Liver (tissue), 9 donors: ENCODE results near the gene EPHB6. TPM values are rescaled to one million over a fixed set of nuclear protein-coding genes. Genes with fewer than 3 reads are reported as not detected.

Source experiments
- DNase-seq: peaks from one replicate; pipeline ENCODE4 v3.0.0-alpha.2; 2017; ENCODE audit warnings: low spot score
- H3K27ac ChIP-seq, 2 donors: one replicate each; pipeline ENCODE4 v1.7.0; 2013; ENCODE audit warnings: inconsistent platforms in 2 of 2, low read length in 2 of 2, control low read depth in 1 of 2, low read depth in 1 of 2, mild to moderate bottlenecking in 1 of 2
- H3K27me3 ChIP-seq, 4 donors: one replicate each; pipeline versions ENCODE4 v1.6.1 to v1.7.0; 2013; ENCODE audit warnings: low read length in 3 of 4, inconsistent platforms in 1 of 4, mild to moderate bottlenecking in 1 of 4, moderate library complexity in 1 of 4; ENCODE audit not compliant: control insufficient read depth in 4 of 4, insufficient read depth in 4 of 4
- H3K36me3 ChIP-seq, 4 donors: one replicate each; pipeline versions ENCODE4 v1.6.1 to v1.7.0; 2013; ENCODE audit warnings: low read length in 3 of 4, mild to moderate bottlenecking in 3 of 4, low read depth in 1 of 4, moderate library complexity in 1 of 4; ENCODE audit not compliant: control insufficient read depth in 4 of 4, insufficient read depth in 3 of 4
- H3K4me1 ChIP-seq, 4 donors: one replicate each; pipeline versions ENCODE4 v1.6.1 to v1.7.0; 2013; ENCODE audit warnings: low read length in 3 of 4, mild to moderate bottlenecking in 3 of 4, moderate library complexity in 1 of 4; ENCODE audit not compliant: control insufficient read depth in 4 of 4, insufficient read depth in 4 of 4
- H3K4me3 ChIP-seq, 3 donors: one replicate each; pipeline versions ENCODE4 v1.6.1 to v1.7.0; 2013; ENCODE audit warnings: low read length in 3 of 3, control low read depth in 1 of 3, low read depth in 1 of 3, mild to moderate bottlenecking in 1 of 3
- H3K9ac ChIP-seq, 2 donors: one replicate each; pipeline ENCODE4 v1.7.0; 2013; ENCODE audit warnings: low read length in 2 of 2, mild to moderate bottlenecking in 2 of 2, moderate library complexity in 2 of 2, control low read depth in 1 of 2, low read depth in 1 of 2
- H3K9me3 ChIP-seq, 4 donors: one replicate each; pipeline versions ENCODE4 v1.6.1 to v1.7.0; 2013; ENCODE audit warnings: low read length in 3 of 4; ENCODE audit not compliant: control insufficient read depth in 4 of 4
- ATF3 ChIP-seq: IDR thresholded peaks from 2 replicates; pipeline ENCODE4 v1.6.1; 2016; ENCODE audit warnings: antibody characterized with exemption
- CTCF ChIP-seq: fragments of 150-350 bp; IDR thresholded peaks from 2 replicates; pipeline ENCODE4 v1.5.1; 2017; ENCODE audit warnings: improper control_type of control experiment, low read depth, low read length; ENCODE audit not compliant: missing input control
- EGR1 ChIP-seq, 2 donors: IDR thresholded peaks; 2 replicates each; pipeline ENCODE4 v1.6.1; 2016 to 2018; ENCODE audit warnings: antibody characterized with exemption in 2 of 2, low read depth in 2 of 2
- FOXA1 ChIP-seq: IDR thresholded peaks from 2 replicates; pipeline ENCODE4 v1.6.1; 2016; ENCODE audit warnings: antibody characterized with exemption
- FOXA2 ChIP-seq: IDR thresholded peaks from 2 replicates; pipeline ENCODE4 v1.6.1; 2016; ENCODE audit warnings: antibody characterized with exemption
- GABPA ChIP-seq, 2 donors: IDR thresholded peaks in 1 of 2; conservative IDR thresholded peaks in 1 of 2; 2 replicates each; pipeline ENCODE4 v1.6.1; 2016; ENCODE audit warnings: antibody characterized with exemption in 2 of 2, mild to moderate bottlenecking in 1 of 2, moderate library complexity in 1 of 2
- HNF4A ChIP-seq, 2 donors: conservative IDR thresholded peaks; 2 replicates each; pipeline ENCODE4 v1.6.1; 2016; ENCODE audit warnings: antibody characterized with exemption in 2 of 2, mild to moderate bottlenecking in 2 of 2
- HNF4G ChIP-seq: IDR thresholded peaks from 2 replicates; pipeline ENCODE4 v1.6.1; 2016; ENCODE audit warnings: antibody characterized with exemption
- JUND ChIP-seq, 2 donors: IDR thresholded peaks; 2 replicates each; pipeline ENCODE4 v1.6.1; 2016; ENCODE audit warnings: antibody characterized with exemption in 2 of 2
- MAX ChIP-seq: IDR thresholded peaks from 2 replicates; pipeline ENCODE4 v1.6.1; 2016; ENCODE audit warnings: antibody characterized with exemption
- NR2F2 ChIP-seq: IDR thresholded peaks from 2 replicates; pipeline ENCODE4 v1.6.1; 2016; ENCODE audit warnings: antibody characterized with exemption
- RAD21 ChIP-seq, 2 donors: IDR thresholded peaks; 2 replicates each; pipeline ENCODE4 v1.6.1; 2016; ENCODE audit warnings: antibody characterized with exemption in 2 of 2, mild to moderate bottlenecking in 2 of 2
- RXRA ChIP-seq, 2 donors: IDR thresholded peaks; 2 replicates each; pipeline ENCODE4 v1.6.1; 2017 to 2018; ENCODE audit warnings: antibody characterized with exemption in 2 of 2, mild to moderate bottlenecking in 1 of 2
- SP1 ChIP-seq: IDR thresholded peaks from 2 replicates; pipeline ENCODE4 v1.6.1; 2018; ENCODE audit warnings: antibody characterized with exemption, mild to moderate bottlenecking
- TAF1 ChIP-seq: conservative IDR thresholded peaks from 2 replicates; pipeline ENCODE4 v1.6.1; 2016; ENCODE audit warnings: antibody characterized with exemption, mild to moderate bottlenecking
- YY1 ChIP-seq: IDR thresholded peaks from 2 replicates; pipeline ENCODE4 v1.6.1; 2016; ENCODE audit warnings: antibody characterized with exemption, mild to moderate bottlenecking
- ZBTB33 ChIP-seq: IDR thresholded peaks from 2 replicates; pipeline ENCODE4 v1.6.1; 2016; ENCODE audit warnings: antibody characterized with exemption
- WGBS: extraction: QIAGEN DNeasy Blood & Tissue Kit; methylation state at CpG from one replicate; pipeline ENCODE4 v1.1.7; 2013; 5-methylcytosine and 5-hydroxymethylcytosine counted together
- polyA plus RNA-seq, 2 donors: library from polyadenylated mRNA; stranded (reverse) in 1 of 2; unstranded in 1 of 2; fragments of 200-250 nt in 1 of 2; fragments of >200 nt in 1 of 2; fragmentation: Nextera tagmentation in 1 of 2; extraction: Ambion mirVana in 1 of 2; gene quantifications; one replicate each; pipeline versions ENCODE4 v1.2.1 to v1.2.3, GENCODE V29; 2013 to 2015
- total RNA-seq, 2 donors: library from RNA; depleted of rRNA; stranded (reverse); fragments of >200 nt; gene quantifications; one replicate each; pipeline ENCODE4 v1.2.3, GENCODE V29; 2014
- TF ChIP-seq, protein P1 (sequence below): IDR thresholded peaks from 2 replicates; pipeline ENCODE4 v1.6.1; 2016; ENCODE audit warnings: antibody characterized with exemption, mild to moderate bottlenecking
- donor health status: healthy.
- donor health status: healthy.
- donor health status: healthy.
- donor health status: healthy.
- donor health status: healthy.

Gene EPHB6
- total and polyA plus RNA-seq, 4 donors = 1.2 to 4.3 (median 2.0) TPM

GRCh38 chr7:142876991-142877910 lies 22.4 kb downstream of the EPHB6 start:
- peaks cover 0 to 3% (median 0%) of the 10 kb centered on the region in 4 donors for H3K27me3 ChIP-seq
- H3K9me3 ChIP-seq = no peaks in the 10 kb centered on the region
- WGBS = 88% methylated on average over 18 of the region's 18 CpGs
- no peak for DNase-seq
- H3K36me3 ChIP-seq = no peaks in the 10 kb centered on the region
- no peak overlapping the region for H3K27ac ChIP-seq
- H3K9ac ChIP-seq = no peak overlapping the region
- no peak overlapping the region for H3K4me3 ChIP-seq
- no peaks in the 10 kb centered on the region for H3K4me1 ChIP-seq
- no peak for TF ChIP-seq ATF3
- no peak for TF ChIP-seq SP1
- no peak for TF ChIP-seq JUND (IDR thresholded peaks at IDR 0.05)
- no peak for TF ChIP-seq YY1
- no peak for TF ChIP-seq HNF4A (conservative IDR thresholded peaks at IDR 0.05)
- TF ChIP-seq FOXA2 = no peak
- no peak for TF ChIP-seq RAD21 (IDR thresholded peaks at IDR 0.05)
- no peak for TF ChIP-seq NR2F2
- TF ChIP-seq HNF4G = no peak
- no peak for TF ChIP-seq GABPA (IDR thresholded peaks at IDR 0.05 in 1 of 2, conservative IDR thresholded peaks at IDR 0.05 in 1 of 2)
- no peak for TF ChIP-seq ZBTB33
- TF ChIP-seq, protein P1, sequence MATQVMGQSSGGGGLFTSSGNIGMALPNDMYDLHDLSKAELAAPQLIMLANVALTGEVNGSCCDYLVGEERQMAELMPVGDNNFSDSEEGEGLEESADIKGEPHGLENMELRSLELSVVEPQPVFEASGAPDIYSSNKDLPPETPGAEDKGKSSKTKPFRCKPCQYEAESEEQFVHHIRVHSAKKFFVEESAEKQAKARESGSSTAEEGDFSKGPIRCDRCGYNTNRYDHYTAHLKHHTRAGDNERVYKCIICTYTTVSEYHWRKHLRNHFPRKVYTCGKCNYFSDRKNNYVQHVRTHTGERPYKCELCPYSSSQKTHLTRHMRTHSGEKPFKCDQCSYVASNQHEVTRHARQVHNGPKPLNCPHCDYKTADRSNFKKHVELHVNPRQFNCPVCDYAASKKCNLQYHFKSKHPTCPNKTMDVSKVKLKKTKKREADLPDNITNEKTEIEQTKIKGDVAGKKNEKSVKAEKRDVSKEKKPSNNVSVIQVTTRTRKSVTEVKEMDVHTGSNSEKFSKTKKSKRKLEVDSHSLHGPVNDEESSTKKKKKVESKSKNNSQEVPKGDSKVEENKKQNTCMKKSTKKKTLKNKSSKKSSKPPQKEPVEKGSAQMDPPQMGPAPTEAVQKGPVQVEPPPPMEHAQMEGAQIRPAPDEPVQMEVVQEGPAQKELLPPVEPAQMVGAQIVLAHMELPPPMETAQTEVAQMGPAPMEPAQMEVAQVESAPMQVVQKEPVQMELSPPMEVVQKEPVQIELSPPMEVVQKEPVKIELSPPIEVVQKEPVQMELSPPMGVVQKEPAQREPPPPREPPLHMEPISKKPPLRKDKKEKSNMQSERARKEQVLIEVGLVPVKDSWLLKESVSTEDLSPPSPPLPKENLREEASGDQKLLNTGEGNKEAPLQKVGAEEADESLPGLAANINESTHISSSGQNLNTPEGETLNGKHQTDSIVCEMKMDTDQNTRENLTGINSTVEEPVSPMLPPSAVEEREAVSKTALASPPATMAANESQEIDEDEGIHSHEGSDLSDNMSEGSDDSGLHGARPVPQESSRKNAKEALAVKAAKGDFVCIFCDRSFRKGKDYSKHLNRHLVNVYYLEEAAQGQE = no peak
- no peak for TF ChIP-seq FOXA1
- no peak for TF ChIP-seq TAF1
- no peak for TF ChIP-seq RXRA (IDR thresholded peaks at IDR 0.05)
- TF ChIP-seq EGR1 (IDR thresholded peaks at IDR 0.05; ENCODE audit: low read depth in 2 of 2) = no peak
- no peak for TF ChIP-seq CTCF
- TF ChIP-seq MAX = no peak
